GM18498 (cell line): Measurements from ENCODE around the gene KRT38.
"Not testable (repeated sequence)": the region's sequence is repeated elsewhere in the genome, so short reads cannot be mapped to it uniquely, and the experiment has no call there.

Experiments
- ATAC-seq: cut with Tn5 transposase; IDR thresholded peaks from one replicate; pipeline ENCODE4 v1.9.1; 2021; ENCODE audit warnings: mild to moderate bottlenecking, moderate library complexity; ENCODE audit not compliant: unreplicated experiment

Gene KRT38

GRCh38 chr17:41396996-41397660 is 43.7 kb downstream of the KRT38 start, which contains the start of gene KRT31:
Gene KRT31, minus strand, starts transcription at chr17:41397608. Its CDS starts 69 bp downstream, at chr17:41397539.
- no peak for ATAC-seq

DNA sequence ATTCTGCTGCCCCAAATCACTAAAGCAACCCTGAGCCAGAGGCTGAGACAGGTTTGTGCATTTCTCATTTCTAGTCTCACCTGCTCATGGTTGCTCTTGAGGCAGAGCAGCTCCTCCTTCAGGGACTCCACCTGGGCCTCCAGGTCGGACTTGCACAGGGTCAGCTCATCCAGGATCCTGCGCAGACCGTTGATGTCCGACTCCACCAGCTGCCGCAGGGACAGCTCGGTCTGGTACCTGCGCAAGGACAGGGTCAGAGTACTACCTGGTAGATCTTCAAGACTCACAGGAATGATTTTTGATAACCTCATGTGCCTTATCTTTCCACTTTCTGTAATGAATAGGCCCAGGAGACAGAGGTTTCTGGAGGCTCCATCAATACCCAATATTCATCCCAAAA is 44.4 kb downstream of the KRT38 start:
- ATAC-seq, result no peak

- no peak for ATAC-seq
These were observed 45.2 kb downstream of the KRT38 start for GRCh38 chr17:41395611-41396010.

GRCh38 chr17:41395044-41395443 is 45.7 kb downstream of the KRT38 start:
- ATAC-seq, result not testable (repeated sequence)

- no peak for ATAC-seq
These were observed 46.4 kb downstream of the KRT38 start for GRCh38 chr17:41394254-41394996.

DNA sequence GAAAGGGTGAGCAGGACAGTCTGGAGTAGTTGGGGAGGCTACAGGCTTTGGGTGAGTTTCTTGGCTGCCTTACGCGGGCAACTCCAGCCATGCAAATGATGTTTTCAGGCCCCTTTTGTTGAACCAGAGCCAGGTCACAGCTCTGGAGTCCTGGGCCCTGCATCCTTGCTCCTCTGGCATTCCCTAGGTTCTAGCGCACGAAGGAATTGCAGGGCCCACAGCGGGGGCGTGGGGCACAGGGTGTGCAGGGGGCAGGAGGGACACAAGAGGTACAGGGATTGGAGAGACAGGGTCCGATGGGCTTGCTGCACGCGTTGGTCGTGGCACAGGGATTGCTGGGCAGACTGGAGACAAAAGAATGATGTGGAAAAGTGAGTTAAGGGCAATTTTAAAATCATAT is 47.0 kb downstream of the KRT38 start:
- no peak for ATAC-seq

- ATAC-seq, result no peak
These were observed 47.5 kb downstream of the KRT38 start for GRCh38 chr17:41393294-41393693.

DNA sequence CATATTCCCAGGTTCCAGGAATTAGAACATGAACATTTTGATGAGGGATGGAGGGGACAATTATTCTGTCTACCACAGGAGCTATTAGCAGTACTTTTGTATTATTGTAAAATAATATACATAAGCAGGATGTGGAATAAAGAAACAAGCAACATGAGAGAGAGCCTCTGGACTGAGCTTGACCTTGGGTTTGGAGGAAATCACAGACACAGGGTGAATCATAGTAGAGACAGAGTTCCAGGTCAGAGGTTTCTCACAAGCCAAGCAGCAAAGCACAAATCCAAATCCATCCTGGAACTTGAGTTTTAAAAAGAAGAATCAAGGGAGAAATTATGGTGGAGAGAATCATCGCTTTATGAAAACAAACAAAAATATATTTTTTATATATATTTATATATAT is 48.5 kb downstream of the KRT38 start:
- ATAC-seq, result no peak

DNA sequence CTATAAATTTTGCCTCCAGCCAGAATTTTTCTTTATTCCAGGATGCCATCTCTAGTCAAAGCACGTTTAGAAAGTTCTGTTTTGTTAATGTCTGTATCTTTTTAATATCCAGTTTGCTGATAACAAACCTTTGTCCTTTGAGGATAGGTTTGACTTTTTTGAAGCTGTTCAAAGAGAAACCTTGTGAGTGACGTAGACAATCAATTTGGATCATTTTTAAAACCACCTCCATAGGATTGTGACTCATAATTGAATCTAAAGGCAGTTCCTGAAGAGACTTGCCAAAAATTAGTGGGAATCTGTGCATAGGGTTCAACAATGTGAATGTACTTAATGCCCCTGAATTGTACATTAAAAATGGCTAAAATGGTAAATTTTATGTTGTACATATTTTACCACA is 49.2 kb downstream of the KRT38 start:
- no peak for ATAC-seq

DNA sequence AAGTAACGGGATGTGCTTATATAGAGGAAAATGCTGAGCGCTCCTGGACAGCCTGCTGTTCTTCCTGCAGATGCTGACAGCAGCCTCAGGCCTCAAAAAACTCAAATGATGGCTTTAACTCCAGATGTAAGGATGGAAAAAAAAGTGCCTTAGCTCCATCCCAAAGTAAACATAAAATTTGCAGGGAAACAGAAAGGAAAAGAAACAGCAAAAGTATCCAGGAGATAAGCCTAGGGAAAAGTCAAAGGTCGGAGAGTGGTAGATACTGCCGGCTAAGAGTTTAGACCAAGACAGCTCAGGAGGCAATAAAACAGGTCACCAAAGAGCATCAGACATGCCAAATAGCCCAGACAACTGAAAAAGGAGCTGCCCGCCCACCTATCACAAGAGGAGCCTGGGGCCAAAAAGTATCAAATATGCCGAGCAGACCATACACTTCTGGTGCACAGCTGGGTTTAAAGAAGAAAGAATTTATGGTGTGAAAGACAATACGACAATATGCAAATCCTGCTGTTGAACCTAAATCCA is 50.3 kb downstream of the KRT38 start:
- no peak for ATAC-seq

GRCh38 chr17:41387670-41388069 is 53.1 kb downstream of the KRT38 start:
- ATAC-seq, result no peak

GRCh38 chr17:41386227-41386626 is 54.6 kb downstream of the KRT38 start:
- no peak for ATAC-seq
